ENCODE results near the gene ADGRD2. TPM values are rescaled to one million over a fixed set of nuclear protein-coding genes. Genes with fewer than 3 reads are reported as not detected.

Gene ADGRD2
- total RNA-seq, 1 experiment from 2014 or later, result not detected

DNA sequence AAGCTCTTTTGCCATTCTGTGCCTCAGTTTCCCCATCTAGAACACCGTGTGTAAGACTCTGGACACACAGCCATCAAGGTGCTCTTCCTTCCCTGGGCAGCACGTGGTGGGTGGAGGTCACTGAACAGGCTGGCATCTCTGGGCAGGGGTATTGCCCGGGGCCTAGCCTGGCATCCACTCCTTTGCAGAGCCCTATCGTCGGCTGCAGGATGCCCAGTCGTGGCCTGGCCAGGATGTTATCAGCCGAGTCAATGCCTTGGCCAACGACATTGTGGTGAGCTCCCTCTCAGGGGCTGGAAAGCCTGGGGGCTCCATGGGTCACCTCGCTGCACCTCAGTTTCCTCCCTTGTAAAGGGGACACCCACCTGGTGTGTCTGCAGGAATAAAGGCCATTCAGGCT, 4.0 kb downstream of the ADGRD2 start (continued):
- TF ChIP-seq REST (IDR thresholded peaks at IDR 0.05; ENCODE audit: low read depth), result no peak

GRCh38 chr9:124454791-124455443, 4.7 kb downstream of the ADGRD2 start:
- no peaks in the 10 kb centered on the region for H3K9me3 ChIP-seq (ENCODE audit: control insufficient read depth in 1 of 2, insufficient read depth in 1 of 2, low read depth in 1 of 2, low read length in 2 of 2)
- H3K27me3 ChIP-seq (ENCODE audit: insufficient read depth, low read length), result no peaks in the 10 kb centered on the region
- DNase-seq (ENCODE audit: low read depth, low spot score) (no peak), ATAC-seq (no peak)
- H3K9me2 ChIP-seq (ENCODE audit: insufficient read depth), result no peaks in the 10 kb centered on the region
- H3K4me2 ChIP-seq (ENCODE audit: low read length), result no peak overlapping the region
- no TSS peak for BruUV-seq (replicated peaks)
- POLR2A ChIA-PET, result no interaction called here
- H3K79me2 ChIP-seq (ENCODE audit: insufficient read depth, low read length), result no peaks in the 10 kb centered on the region
- H3K27ac ChIP-seq (ENCODE audit: low read depth, low read length), result no peak overlapping the region
- no peak overlapping the region for H3K9ac ChIP-seq (ENCODE audit: low read length)
- H2AFZ ChIP-seq (ENCODE audit: low read depth, low read length, poor library complexity, severe bottlenecking), result no peak overlapping the region
- no peaks in the 10 kb centered on the region for H4K20me1 ChIP-seq (ENCODE audit: insufficient read depth)
- intact Hi-C loops (cut with micrococcal nuclease), result no loop called here
- H3K4me1 ChIP-seq (ENCODE audit: control insufficient read depth in 1 of 2, insufficient read depth in 2 of 2, low read length in 2 of 2), result peaks cover 6 to 19% of the 10 kb centered on the region in 2 experiments; a peak in 2 of 4 replicates
- H3K4me3 ChIP-seq (replicated peaks in 1 of 2; ENCODE audit: low read depth in 1 of 2, low read length in 2 of 2), result no peak overlapping the region
- CTCF ChIA-PET, result interaction anchor here (0.9 kb wide), 1 partner anchor 28 kb away, joined by 3 read pairs; no protein-coding TSS in a partner anchor
- RAD21 ChIA-PET (ENCODE audit: low non-redundant PET in 1 of 2, low total read pairs in 2 of 2, uncharacterized antibody in 2 of 2, unreplicated experiment in 2 of 2), result no interaction called here
- no peaks in the 10 kb centered on the region for H3K36me3 ChIP-seq (ENCODE audit: control insufficient read depth in 1 of 2, insufficient read depth in 2 of 2, low read length in 2 of 2)
- TF ChIP-seq FOSL1 (IDR thresholded peaks at IDR 0.05; ENCODE audit: low read depth), result no peak
- no peak for TF ChIP-seq POLR2AphosphoS5 (IDR thresholded peaks at IDR 0.05; ENCODE audit: low read depth, low read length)
- TF ChIP-seq CEBPB (IDR thresholded peaks at IDR 0.05; ENCODE audit: low read depth), result no peak
- no peak for TF ChIP-seq POLR2A (IDR thresholded peaks at IDR 0.05; ENCODE audit: borderline replicate concordance, extremely low read depth, insufficient read depth, insufficient read length)
- no peak for TF ChIP-seq SIN3A (IDR thresholded peaks at IDR 0.05; ENCODE audit: low read depth)
- no peak for TF ChIP-seq SRF (IDR thresholded peaks at IDR 0.05; ENCODE audit: low read depth)
- no peak for TF ChIP-seq ATF3 (IDR thresholded peaks at IDR 0.05)
- TF ChIP-seq EZH2 (IDR thresholded peaks at IDR 0.05), result no peak
- no peak for TF ChIP-seq TCF7L2 (IDR thresholded peaks at IDR 0.05; ENCODE audit: borderline replicate concordance, extremely low read depth, insufficient read depth, insufficient read length)
- no peak for TF ChIP-seq YY1 (IDR thresholded peaks at IDR 0.05; ENCODE audit: extremely low read depth, insufficient replicate concordance, low read depth, low read length)
- no peak for TF ChIP-seq SP1 (IDR thresholded peaks at IDR 0.05; ENCODE audit: low read depth)
- TF ChIP-seq, protein P1, sequence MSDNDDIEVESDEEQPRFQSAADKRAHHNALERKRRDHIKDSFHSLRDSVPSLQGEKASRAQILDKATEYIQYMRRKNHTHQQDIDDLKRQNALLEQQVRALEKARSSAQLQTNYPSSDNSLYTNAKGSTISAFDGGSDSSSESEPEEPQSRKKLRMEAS (IDR thresholded peaks at IDR 0.05), result no peak
- no peak for TF ChIP-seq ZFX (IDR thresholded peaks at IDR 0.05)
- no peak for TF ChIP-seq CBX3 (IDR thresholded peaks at IDR 0.05; ENCODE audit: low read depth)
- no peak for TF ChIP-seq JUND (IDR thresholded peaks at IDR 0.05)
- TF ChIP-seq, protein P2, sequence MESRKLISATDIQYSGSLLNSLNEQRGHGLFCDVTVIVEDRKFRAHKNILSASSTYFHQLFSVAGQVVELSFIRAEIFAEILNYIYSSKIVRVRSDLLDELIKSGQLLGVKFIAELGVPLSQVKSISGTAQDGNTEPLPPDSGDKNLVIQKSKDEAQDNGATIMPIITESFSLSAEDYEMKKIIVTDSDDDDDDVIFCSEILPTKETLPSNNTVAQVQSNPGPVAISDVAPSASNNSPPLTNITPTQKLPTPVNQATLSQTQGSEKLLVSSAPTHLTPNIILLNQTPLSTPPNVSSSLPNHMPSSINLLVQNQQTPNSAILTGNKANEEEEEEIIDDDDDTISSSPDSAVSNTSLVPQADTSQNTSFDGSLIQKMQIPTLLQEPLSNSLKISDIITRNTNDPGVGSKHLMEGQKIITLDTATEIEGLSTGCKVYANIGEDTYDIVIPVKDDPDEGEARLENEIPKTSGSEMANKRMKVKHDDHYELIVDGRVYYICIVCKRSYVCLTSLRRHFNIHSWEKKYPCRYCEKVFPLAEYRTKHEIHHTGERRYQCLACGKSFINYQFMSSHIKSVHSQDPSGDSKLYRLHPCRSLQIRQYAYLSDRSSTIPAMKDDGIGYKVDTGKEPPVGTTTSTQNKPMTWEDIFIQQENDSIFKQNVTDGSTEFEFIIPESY (IDR thresholded peaks at IDR 0.05; ENCODE audit: extremely low read depth, insufficient replicate concordance, low read length), result no peak

All from HCT116 (cell line).